Small intestine (tissue), 7 donors: Measurements from ENCODE around the gene PABPN1L. TPM values are rescaled to one million over a fixed set of nuclear protein-coding genes. Genes with fewer than 3 reads are reported as not detected.
"Not testable (repeated sequence)": the region's sequence is repeated elsewhere in the genome, so short reads cannot be mapped to it uniquely, and the experiment has no call there.

Experiments
- DNase-seq, 2 donors: peaks; one replicate each; pipeline versions ENCODE4 v3.0.0 to v3.0.0-alpha.2; 2013
- FAIRE-seq: peaks from 2 replicates; lab custom pipeline; 2012; peaks lifted over from hg19 to GRCh38; lab: Jason Lieb, UNC
- H3K27ac ChIP-seq, 3 donors: one replicate each; pipeline ENCODE4 v1.5.1; 2013; ENCODE audit warnings: low read length in 2 of 3, mild to moderate bottlenecking in 2 of 3, control low read depth in 1 of 3, inconsistent platforms in 1 of 3, low read depth in 1 of 3, moderate library complexity in 1 of 3
- H3K27me3 ChIP-seq, 3 donors: one replicate each; pipeline ENCODE4 v1.6.1; 2013; ENCODE audit warnings: low read length in 3 of 3, inconsistent platforms in 1 of 3; ENCODE audit not compliant: control insufficient read depth in 3 of 3, insufficient read depth in 3 of 3
- H3K36me3 ChIP-seq, 3 donors: one replicate each; pipeline ENCODE4 v1.6.1; 2013; ENCODE audit warnings: low read length in 3 of 3, inconsistent platforms in 1 of 3, low read depth in 1 of 3, mild to moderate bottlenecking in 1 of 3, moderate library complexity in 1 of 3; ENCODE audit not compliant: control insufficient read depth in 3 of 3, insufficient read depth in 2 of 3
- H3K4me1 ChIP-seq, 3 donors: one replicate each; pipeline ENCODE4 v1.6.1; 2013; ENCODE audit warnings: low read length in 2 of 3, inconsistent platforms in 1 of 3, low read depth in 1 of 3, mild to moderate bottlenecking in 1 of 3, moderate library complexity in 1 of 3; ENCODE audit not compliant: control insufficient read depth in 3 of 3, insufficient read depth in 2 of 3
- H3K4me3 ChIP-seq, 3 donors: one replicate each; pipeline ENCODE4 v1.5.1; 2013; ENCODE audit warnings: low read length in 3 of 3, control low read depth in 1 of 3, inconsistent platforms in 1 of 3, low read depth in 1 of 3, mild to moderate bottlenecking in 1 of 3, moderate library complexity in 1 of 3
- H3K9me3 ChIP-seq, 2 donors: one replicate each; pipeline ENCODE4 v1.6.1; 2013; ENCODE audit warnings: low read depth in 1 of 2, low read length in 1 of 2; ENCODE audit not compliant: control insufficient read depth in 2 of 2, insufficient read depth in 1 of 2
- WGBS, 3 donors: extraction: QIAGEN DNeasy Blood & Tissue Kit; methylation state at CpG; one replicate each; pipeline ENCODE4 v1.1.7; 2013; 5-methylcytosine and 5-hydroxymethylcytosine counted together
- polyA plus RNA-seq, 4 donors: library from polyadenylated mRNA; stranded (reverse) in 3 of 4; unstranded in 1 of 4; fragments of 200-250 nt in 3 of 4; fragments of 120-200 nt in 1 of 4; gene quantifications; one replicate each; pipeline versions ENCODE4 v1.2.1 to v1.2.3, GENCODE V29; 2013
- donor health status: healthy with polysubstance abuse.
- donor health status: control.
- donor health status: control.
- donor health status: Bipolar disorder and iron deficiency.
- donor health status: healthy.

Gene PABPN1L
- polyA plus RNA-seq, 4 donors, result 0.12 TPM; not detected in 3

DNA sequence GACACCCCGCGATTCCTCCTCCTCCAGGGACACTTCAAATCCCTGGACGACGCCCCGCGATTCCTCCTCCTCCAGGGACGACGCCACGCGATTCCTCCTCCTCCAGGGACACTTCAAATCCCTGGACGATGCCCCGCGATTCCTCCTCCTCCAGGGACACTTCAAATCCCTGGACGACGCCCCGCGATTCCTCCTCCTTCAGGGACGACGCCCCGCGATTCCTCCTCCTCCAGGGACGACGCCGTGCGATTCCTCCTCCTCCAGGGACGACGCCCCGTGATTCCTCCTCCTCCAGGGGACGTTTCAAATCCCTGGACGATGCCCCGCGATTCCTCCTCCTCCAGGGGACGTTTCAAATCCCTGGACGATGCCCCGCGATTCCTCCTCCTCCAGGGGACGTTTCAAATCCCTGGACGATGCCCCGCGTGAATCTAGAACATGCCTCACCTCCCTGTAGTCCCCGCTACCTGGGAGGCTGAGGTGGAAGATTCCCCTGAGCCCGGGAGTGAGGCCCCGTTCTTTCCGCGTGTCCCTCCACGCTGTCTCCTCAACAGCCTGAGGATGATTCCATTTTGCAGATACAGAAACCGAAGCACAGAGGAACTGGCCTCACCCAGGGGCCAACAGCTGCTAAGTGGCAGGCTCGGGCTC lies 23.4 kb upstream of the PABPN1L start:
- not testable (repeated sequence) for H3K27me3 ChIP-seq, FAIRE-seq, H3K4me1 ChIP-seq, DNase-seq, H3K27ac ChIP-seq, H3K36me3 ChIP-seq, H3K4me3 ChIP-seq
- peaks cover 0 to 12% of the 10 kb centered on the region in 2 donors for H3K9me3 ChIP-seq
- 89 to 94% (median 92%) methylated on average over 45 to 48 of the region's 48 CpGs for WGBS, 3 donors

DNA sequence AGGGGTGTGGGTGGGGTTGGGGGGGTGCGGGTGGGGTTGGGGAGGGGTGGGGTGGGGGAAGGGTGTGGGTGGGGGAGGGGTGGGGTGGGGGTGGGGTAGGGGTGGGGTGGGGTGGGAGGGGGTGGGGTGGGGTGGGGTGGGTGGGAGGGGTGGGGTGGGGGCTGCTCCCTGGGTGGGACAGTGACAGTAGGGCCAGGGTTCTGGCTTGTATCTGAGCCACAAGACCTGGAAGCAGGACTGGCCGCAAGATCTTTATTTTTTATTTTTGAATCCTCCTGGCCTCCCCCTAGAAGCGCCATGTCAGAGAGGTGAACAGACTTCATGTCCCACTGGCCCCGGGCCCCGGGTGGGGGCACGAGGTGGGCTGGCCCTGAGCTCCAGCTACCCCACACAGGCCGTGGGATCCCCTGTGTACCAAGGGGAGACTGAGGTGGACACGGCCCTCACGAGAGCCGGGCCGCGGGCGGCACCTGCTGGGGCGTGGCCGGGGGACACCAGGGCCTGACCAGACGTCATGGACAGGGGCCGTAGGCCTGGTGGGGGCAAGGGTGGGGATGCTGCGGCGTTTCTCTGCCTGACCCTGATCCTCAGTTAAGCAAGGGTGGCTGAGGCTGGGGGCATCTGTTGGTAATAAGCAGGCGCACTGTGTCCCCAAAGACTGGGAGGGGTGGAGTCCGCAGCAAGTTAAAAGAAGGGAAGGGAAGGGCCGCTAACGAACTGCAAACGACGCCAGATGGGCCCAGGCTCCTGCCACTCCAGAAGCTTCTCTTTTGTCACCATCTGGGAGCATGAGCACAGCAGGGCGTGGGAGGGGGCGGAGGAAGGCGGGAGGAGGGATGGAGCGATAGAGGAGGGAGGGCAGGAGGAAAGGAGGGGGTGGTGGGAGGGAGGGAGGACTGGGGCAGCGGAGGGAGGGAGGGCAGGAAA lies 22.3 kb upstream of the PABPN1L start:
- WGBS, 3 donors, result 61 to 80% (median 73%) methylated on average over 25 to 30 of the region's 30 CpGs
- DNase-seq, result no peak
- FAIRE-seq, result no peak
- Histone ChIP-seq H3K4me3 (no peak overlapping the region), H3K27ac (no peak overlapping the region), H3K4me1 (no peaks in the 10 kb centered on the region), H3K36me3 (peaks cover 0 to 16% (median 0%) of the 10 kb centered on the region in 3 donors), H3K27me3 (no peaks in the 10 kb centered on the region), H3K9me3 (peaks cover 0 to 12% of the 10 kb centered on the region in 2 donors)

DNA sequence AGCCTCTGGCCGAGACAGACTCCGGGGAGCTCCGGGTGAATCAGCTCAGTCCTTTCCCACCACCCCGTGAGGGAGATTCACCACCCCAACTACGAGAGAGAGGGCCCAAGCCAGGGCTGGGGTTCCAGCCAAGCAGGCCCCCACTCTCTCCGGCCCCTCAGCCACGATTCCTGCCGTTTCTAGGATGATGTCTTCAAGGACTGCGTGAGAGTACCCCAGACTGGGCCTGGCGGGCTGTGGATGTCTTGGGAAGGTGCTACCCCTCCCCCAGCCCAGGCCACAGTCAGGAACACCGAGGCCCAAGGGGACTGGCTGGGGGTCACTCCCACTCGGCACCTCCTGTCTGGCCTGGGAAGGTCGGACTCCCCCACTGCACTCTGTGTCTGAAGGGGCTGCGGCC lies 21.6 kb upstream of the PABPN1L start:
- peak overlapping the region in 1 of 3 donors; percentile 14 for H3K27ac ChIP-seq
- peaks cover 0 to 16% (median 0%) of the 10 kb centered on the region in 3 donors for H3K36me3 ChIP-seq
- no peaks in the 10 kb centered on the region for H3K27me3 ChIP-seq
- H3K9me3 ChIP-seq, result peaks cover 0 to 12% of the 10 kb centered on the region in 2 donors
- WGBS, 3 donors, result 68 to 75% (median 70%) methylated on average over 14 of the region's 14 CpGs
- no peak overlapping the region for H3K4me3 ChIP-seq
- DNase-seq (no peak), FAIRE-seq (no peak)
- no peaks in the 10 kb centered on the region for H3K4me1 ChIP-seq

DNA sequence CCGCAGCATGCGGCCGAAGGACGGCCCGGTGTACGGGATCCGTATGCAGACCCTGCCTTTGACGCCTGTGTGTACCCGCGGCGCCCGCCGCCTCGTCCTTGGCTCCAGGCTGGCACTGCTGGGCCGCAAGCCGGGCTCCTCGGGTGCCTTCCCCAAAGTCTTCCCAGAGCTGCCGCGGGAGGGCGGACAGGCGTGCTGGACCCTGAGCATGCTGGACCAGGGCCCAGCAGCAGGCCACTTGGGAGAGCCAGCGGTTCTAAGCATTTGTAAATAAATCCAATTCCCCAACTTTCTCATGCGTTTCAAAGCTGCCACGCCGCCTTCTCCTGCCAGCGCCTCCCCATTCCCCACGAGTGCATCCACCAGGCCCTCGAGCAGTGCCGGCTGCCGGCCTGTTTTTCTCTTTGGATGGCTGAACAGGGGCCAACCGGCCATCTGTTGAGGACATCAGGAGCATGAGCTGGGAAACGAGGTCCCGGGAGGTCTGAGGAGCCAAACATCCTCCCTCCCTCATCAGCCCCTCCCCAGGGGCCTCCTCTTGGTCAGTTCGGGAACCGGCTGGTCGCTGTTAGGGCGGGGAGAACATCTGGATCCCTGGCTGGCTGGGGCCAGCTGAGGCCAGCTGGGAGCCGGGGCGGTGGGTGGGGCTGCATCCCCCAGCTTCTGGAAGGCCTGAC lies 20.5 kb upstream of the PABPN1L start:
- WGBS, 3 donors, result 68 to 82% (median 68%) methylated on average over 35 to 39 of the region's 39 CpGs
- peak overlapping the region in 1 of 3 donors; percentile 14 for H3K27ac ChIP-seq
- peaks cover 0 to 16% (median 0%) of the 10 kb centered on the region in 3 donors for H3K36me3 ChIP-seq
- H3K4me3 ChIP-seq, result no peak overlapping the region
- peaks cover 0 to 12% of the 10 kb centered on the region in 2 donors for H3K9me3 ChIP-seq
- DNase-seq (peak; percentile 4 to 47), FAIRE-seq (no peak)
- no peaks in the 10 kb centered on the region for H3K27me3 ChIP-seq
- H3K4me1 ChIP-seq, result no peaks in the 10 kb centered on the region

DNA sequence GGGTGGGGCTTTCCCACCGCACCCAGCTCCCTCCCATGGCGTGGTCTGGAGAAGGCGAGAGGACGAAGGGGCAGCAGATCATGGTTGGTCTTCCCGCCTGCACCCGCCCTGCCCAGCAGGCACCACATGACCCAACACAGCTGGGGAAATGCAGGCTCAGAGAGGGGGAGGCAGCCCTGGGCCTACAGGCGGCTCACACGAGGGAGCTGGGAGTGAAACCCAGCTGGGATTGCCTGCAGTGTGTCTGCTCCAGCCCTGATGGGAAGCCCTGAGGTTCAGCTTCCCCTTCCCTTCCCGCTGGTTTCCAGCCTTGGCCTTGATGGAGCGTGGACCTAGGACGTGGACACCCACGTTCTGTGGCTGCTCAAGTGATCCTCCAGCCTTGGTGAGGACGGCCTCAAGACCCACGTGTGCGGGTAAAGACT lies 20.0 kb upstream of the PABPN1L start:
- DNase-seq, result no peak
- Histone ChIP-seq H3K27me3 (peaks cover 0 to 2% (median 0%) of the 10 kb centered on the region in 3 donors), H3K27ac (peak overlapping the region in 1 of 3 donors; percentile 2), H3K4me3 (no peak overlapping the region), H3K9me3 (peaks cover 0 to 12% of the 10 kb centered on the region in 2 donors), H3K4me1 (peaks cover 0 to 2% (median 0%) of the 10 kb centered on the region in 3 donors), H3K36me3 (peaks cover 0 to 15% (median 0%) of the 10 kb centered on the region in 3 donors)
- FAIRE-seq, result no peak
- WGBS, 3 donors, result 65 to 80% (median 79%) methylated on average over 14 to 15 of the region's 15 CpGs

DNA sequence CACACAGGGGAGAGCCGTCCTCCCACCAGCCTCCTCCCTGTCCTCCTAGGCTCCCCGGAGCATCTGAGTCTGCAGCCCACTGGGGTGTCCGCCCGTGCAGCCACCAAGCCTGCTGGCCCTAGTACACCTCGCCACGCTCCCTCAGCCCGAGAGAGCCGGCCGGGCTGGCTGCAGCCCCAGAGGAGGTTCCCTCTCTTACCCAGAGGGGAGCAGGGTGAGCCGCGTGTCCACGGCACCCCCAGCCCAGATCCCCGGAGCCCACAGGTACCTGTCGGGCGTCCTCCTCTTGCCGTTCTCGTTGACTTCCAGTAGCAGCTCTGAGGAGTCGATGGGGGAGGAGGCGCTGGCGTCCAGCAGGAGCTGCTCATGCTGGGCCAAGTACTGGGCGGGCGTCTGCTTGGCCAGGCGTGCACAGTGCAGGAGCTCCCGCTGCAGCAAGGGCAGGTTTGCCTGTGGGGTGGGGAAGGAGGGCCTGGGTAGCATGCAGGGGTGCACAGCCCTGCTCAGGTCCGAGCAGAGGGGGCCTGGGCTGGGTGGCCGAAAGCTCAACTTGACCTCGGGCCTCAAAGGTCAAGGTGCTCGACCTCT lies 19.3 kb upstream of the PABPN1L start:
- Histone ChIP-seq H3K9me3 (peaks cover 0 to 12% of the 10 kb centered on the region in 2 donors), H3K36me3 (peaks cover 0 to 15% (median 0%) of the 10 kb centered on the region in 3 donors), H3K27ac (no peak overlapping the region), H3K4me1 (peaks cover 0 to 7% (median 0%) of the 10 kb centered on the region in 3 donors), H3K27me3 (peaks cover 0 to 4% (median 0%) of the 10 kb centered on the region in 3 donors), H3K4me3 (no peak overlapping the region)
- no peak for DNase-seq
- no peak for FAIRE-seq
- WGBS, 3 donors, result 85 to 90% (median 88%) methylated on average over 25 to 28 of the region's 28 CpGs

DNA sequence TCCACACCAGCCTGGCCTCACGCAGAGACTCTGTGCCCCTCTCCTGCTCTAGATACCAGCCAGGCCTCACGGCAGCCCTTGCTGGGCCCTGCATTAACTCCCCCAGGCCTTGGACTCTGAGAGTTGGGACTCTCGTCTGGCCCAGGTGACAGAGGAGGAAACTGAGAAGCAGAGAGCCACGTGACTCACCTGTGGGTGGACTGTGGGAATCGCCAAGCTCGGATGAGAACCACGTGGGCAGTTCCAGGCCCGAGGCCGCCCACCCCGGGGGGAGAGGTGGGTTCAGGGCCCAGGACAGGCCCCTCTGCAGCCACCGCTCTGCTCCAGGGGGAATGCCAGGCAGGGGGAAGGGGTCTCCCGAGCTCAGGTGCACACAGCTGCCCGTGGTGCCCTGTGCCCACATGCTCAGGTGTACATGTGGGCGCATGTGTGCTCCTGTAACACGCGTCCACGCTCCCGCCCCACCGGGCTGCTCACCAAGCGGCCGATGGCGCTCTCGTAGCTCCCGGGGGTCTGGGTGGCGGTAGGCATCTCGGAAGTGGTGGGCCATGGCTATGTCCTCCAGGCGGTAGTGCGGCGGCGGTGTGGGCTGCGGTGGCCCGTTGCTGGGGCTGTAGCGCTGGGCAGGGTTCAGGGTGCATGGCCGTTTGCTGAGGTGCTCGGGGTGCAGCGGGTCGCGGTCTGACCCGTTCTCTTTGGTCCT lies 18.3 kb upstream of the PABPN1L start:
- H3K4me3 ChIP-seq, result no peak overlapping the region
- no peak overlapping the region for H3K27ac ChIP-seq
- peaks cover 0 to 5% of the 10 kb centered on the region in 2 donors for H3K9me3 ChIP-seq
- peaks cover 0 to 12% (median 0%) of the 10 kb centered on the region in 3 donors for H3K4me1 ChIP-seq
- peaks cover 0 to 11% (median 0%) of the 10 kb centered on the region in 3 donors for H3K36me3 ChIP-seq
- 88 to 93% (median 89%) methylated on average over 36 to 39 of the region's 39 CpGs for WGBS, 3 donors
- no peak for FAIRE-seq
- DNase-seq, result no peak
- H3K27me3 ChIP-seq, result peaks cover 0 to 11% (median 0%) of the 10 kb centered on the region in 3 donors
